Keratinocyte (primary cell): ENCODE data around the gene SP110. TPM values are rescaled to one million over a fixed set of nuclear protein-coding genes. Genes with fewer than 3 reads are reported as not detected.

Experiments used
- DNase-seq: peaks from one replicate; pipeline ENCODE4 v3.0.0-alpha.2; 2011; ENCODE audit warnings: low read depth, missing footprints, low spot score
- FAIRE-seq: peaks from 2 replicates; lab custom pipeline; 2011; peaks lifted over from hg19 to GRCh38; lab: Jason Lieb, UNC
- H2AFZ ChIP-seq: 2 replicates; pipeline ENCODE4 v1.6.0; 2012; ENCODE audit warnings: low read length, control low read depth, inconsistent platforms; ENCODE audit not compliant: control insufficient read depth
- H3K27ac ChIP-seq: 2 replicates; pipeline ENCODE4 v1.5.1; 2011; ENCODE audit warnings: low read length; ENCODE audit not compliant: control insufficient read depth, insufficient read depth
- H3K27me3 ChIP-seq: 3 replicates; pipeline ENCODE4 v1.6.0; 2011; ENCODE audit warnings: low read length; ENCODE audit not compliant: control insufficient read depth, insufficient read depth; ENCODE audit errors: extremely low read depth
- H3K36me3 ChIP-seq, 2 experiments: 2 replicates in 1 of 2; 3 replicates in 1 of 2; pipeline ENCODE4 v1.5.1; 2011; ENCODE audit warnings: low read length in 2 of 2, mild to moderate bottlenecking in 1 of 2; ENCODE audit not compliant: control insufficient read depth in 2 of 2, insufficient read depth in 2 of 2; ENCODE audit errors: extremely low read depth in 1 of 2
- H3K4me1 ChIP-seq: 3 replicates; pipeline ENCODE4 v1.5.1; 2011; ENCODE audit warnings: low read length; ENCODE audit not compliant: control insufficient read depth, insufficient read depth; ENCODE audit errors: extremely low read depth
- H3K4me2 ChIP-seq: 3 replicates; pipeline ENCODE4 v1.6.0; 2011; ENCODE audit warnings: low read depth, low read length; ENCODE audit not compliant: control insufficient read depth, insufficient read depth; ENCODE audit errors: extremely low read depth
- H3K4me3 ChIP-seq, 3 experiments: fragments of 200-600 bp in 1 of 3; sonication (generic) in 1 of 3; 2 replicates in 2 of 3; 3 replicates in 1 of 3; pipeline ENCODE4 v1.5.1; 2011 to 2016; ENCODE audit warnings: low read length in 3 of 3, mild to moderate bottlenecking in 3 of 3, control low read depth in 2 of 3, inconsistent platforms in 1 of 3, low read depth in 1 of 3, mixed read lengths in 1 of 3, mixed run types in 1 of 3, moderate library complexity in 1 of 3; ENCODE audit not compliant: control insufficient read depth in 2 of 3, insufficient read depth in 2 of 3; ENCODE audit errors: extremely low read depth in 1 of 3
- H3K79me2 ChIP-seq: 2 replicates; pipeline ENCODE4 v1.6.0; 2012; ENCODE audit warnings: low read length; ENCODE audit not compliant: control insufficient read depth, insufficient read depth
- H3K9ac ChIP-seq: 3 replicates; pipeline ENCODE4 v1.6.0; 2011; ENCODE audit warnings: low read length; ENCODE audit not compliant: control insufficient read depth, insufficient read depth; ENCODE audit errors: extremely low read depth
- H3K9me1 ChIP-seq: 3 replicates; pipeline ENCODE4 v1.6.0; 2011; ENCODE audit warnings: low read length; ENCODE audit not compliant: control insufficient read depth, insufficient read depth; ENCODE audit errors: extremely low read depth
- H3K9me3 ChIP-seq: 2 replicates; pipeline ENCODE4 v1.5.1; 2012; ENCODE audit warnings: low read depth, low read length; ENCODE audit not compliant: control insufficient read depth
- H4K20me1 ChIP-seq: 3 replicates; pipeline ENCODE4 v1.6.0; 2011; ENCODE audit warnings: low read length; ENCODE audit not compliant: control insufficient read depth, insufficient read depth; ENCODE audit errors: extremely low read depth
- EZH2 ChIP-seq: IDR thresholded peaks from one replicate; pipeline ENCODE4 v1.6.1; 2012; ENCODE audit warnings: inconsistent platforms, mild to moderate bottlenecking, low read length, moderate library complexity
- dilution Hi-C: fragments of 300-500 bp; cut with MboI; formaldehyde crosslinking; loops from one replicate; pipeline ENCODE4 v1.7.0; 2020; ENCODE audit warnings: low sequenced_read_pairs; ENCODE audit not compliant: extremely low pct_ligation_motif_present
- polyA plus RNA-seq, 5 experiments: library from polyadenylated mRNA; depleted of rRNA in 3 of 5; stranded (reverse) in 3 of 5; stranded (forward) in 1 of 5; unstranded in 1 of 5; fragments of >200 nt; gene quantifications; 1 replicate in 1 of 5; 2 replicates in 3 of 5; 3 replicates in 1 of 5; pipeline versions ENCODE4 v1.2.1 to v1.2.3, GENCODE V29; 2011 to 2012; ENCODE audit warnings: missing spikeins in 2 of 5, low read depth in 1 of 5, low replicate concordance in 1 of 5
- TF ChIP-seq, protein P1 (sequence below), 3 experiments: IDR thresholded peaks in 1 of 3; conservative IDR thresholded peaks in 1 of 3; optimal IDR thresholded peaks in 1 of 3; 2 replicates in 2 of 3; 3 replicates in 1 of 3; pipeline versions ENCODE3 to v1.5.1; 2011; ENCODE audit warnings: low read length in 3 of 3, mild to moderate bottlenecking in 3 of 3, moderate library complexity in 2 of 3, control low read depth in 1 of 3, inconsistent platforms in 1 of 3; ENCODE audit not compliant: insufficient read depth in 2 of 3; ENCODE audit errors: extremely low read depth in 1 of 3

Gene SP110
- polyA plus RNA-seq, 1 donor (not counting 4 experiments of a cell fraction or from before 2014, with no cell fraction given), result 26.5 TPM

DNA sequence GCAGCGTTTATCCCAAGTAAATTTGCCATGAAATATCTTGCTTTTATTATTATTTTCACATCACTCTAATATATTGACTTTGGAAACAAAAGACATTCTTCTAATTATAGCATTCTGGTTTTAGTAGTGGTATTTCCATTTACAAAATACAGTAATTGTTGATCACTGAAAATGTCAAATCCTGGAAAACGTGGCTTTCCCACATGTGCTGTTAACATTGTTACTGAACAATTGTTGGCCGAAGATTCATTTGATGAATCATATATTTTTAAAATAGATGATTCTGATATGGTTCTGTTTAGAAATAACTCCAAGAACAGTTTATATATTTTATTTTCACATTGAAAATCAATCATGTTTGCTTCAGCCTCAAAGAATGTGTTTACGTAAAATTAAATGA is 38.7 kb upstream of the SP110 start:
- no peak for FAIRE-seq

GRCh38 chr2:230256733-230257332 is 37.0 kb upstream of the SP110 start:
- H3K79me2 ChIP-seq, result no peaks in the 10 kb centered on the region
- H2AFZ ChIP-seq, result no peak overlapping the region
- H3K27me3 ChIP-seq, result peaks cover 7% of the 10 kb centered on the region
- no peaks in the 10 kb centered on the region for H3K36me3 ChIP-seq
- H3K4me3 ChIP-seq, result no peak overlapping the region
- FAIRE-seq (no peak), DNase-seq (no peak)
- H4K20me1 ChIP-seq, result no peaks in the 10 kb centered on the region
- dilution Hi-C loops, result no loop called here
- no peaks in the 10 kb centered on the region for H3K4me1 ChIP-seq
- H3K9me1 ChIP-seq, result no peaks in the 10 kb centered on the region
- H3K9ac ChIP-seq, result no peak overlapping the region
- H3K4me2 ChIP-seq, result no peak overlapping the region
- no peak overlapping the region for H3K27ac ChIP-seq
- H3K9me3 ChIP-seq, result no peaks in the 10 kb centered on the region
- TF ChIP-seq, protein P1, sequence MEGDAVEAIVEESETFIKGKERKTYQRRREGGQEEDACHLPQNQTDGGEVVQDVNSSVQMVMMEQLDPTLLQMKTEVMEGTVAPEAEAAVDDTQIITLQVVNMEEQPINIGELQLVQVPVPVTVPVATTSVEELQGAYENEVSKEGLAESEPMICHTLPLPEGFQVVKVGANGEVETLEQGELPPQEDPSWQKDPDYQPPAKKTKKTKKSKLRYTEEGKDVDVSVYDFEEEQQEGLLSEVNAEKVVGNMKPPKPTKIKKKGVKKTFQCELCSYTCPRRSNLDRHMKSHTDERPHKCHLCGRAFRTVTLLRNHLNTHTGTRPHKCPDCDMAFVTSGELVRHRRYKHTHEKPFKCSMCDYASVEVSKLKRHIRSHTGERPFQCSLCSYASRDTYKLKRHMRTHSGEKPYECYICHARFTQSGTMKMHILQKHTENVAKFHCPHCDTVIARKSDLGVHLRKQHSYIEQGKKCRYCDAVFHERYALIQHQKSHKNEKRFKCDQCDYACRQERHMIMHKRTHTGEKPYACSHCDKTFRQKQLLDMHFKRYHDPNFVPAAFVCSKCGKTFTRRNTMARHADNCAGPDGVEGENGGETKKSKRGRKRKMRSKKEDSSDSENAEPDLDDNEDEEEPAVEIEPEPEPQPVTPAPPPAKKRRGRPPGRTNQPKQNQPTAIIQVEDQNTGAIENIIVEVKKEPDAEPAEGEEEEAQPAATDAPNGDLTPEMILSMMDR (optimal IDR thresholded peaks at IDR 0.05 in 1 of 3, IDR thresholded peaks at IDR 0.05 in 1 of 3, conservative IDR thresholded peaks at IDR 0.05 in 1 of 3; ENCODE audit: extremely low read depth in 1 of 3, insufficient read depth in 2 of 3, low read length in 3 of 3), result no peak
- no peak for TF ChIP-seq EZH2

More for the DNA sequence above, 38.7 kb upstream of the SP110 start:
- no peaks in the 10 kb centered on the region for H3K4me1 ChIP-seq
- H3K9ac ChIP-seq, result no peak overlapping the region
- H2AFZ ChIP-seq, result no peak overlapping the region
- H4K20me1 ChIP-seq, result no peaks in the 10 kb centered on the region
- no peak overlapping the region for H3K4me2 ChIP-seq
- no peak overlapping the region for H3K4me3 ChIP-seq
- H3K9me3 ChIP-seq, result no peaks in the 10 kb centered on the region
- H3K27me3 ChIP-seq, result no peaks in the 10 kb centered on the region
- dilution Hi-C loops, result no loop called here
- H3K79me2 ChIP-seq, result no peaks in the 10 kb centered on the region
- no peak for TF ChIP-seq EZH2
- no peaks in the 10 kb centered on the region for H3K9me1 ChIP-seq
- no peaks in the 10 kb centered on the region for H3K36me3 ChIP-seq
- no peak overlapping the region for H3K27ac ChIP-seq
- DNase-seq, result no peak
